GM12878 (cell line): ENCODE measurements around the gene FOXA1. TPM values are rescaled to one million over a fixed set of nuclear protein-coding genes. Genes with fewer than 3 reads are reported as not detected.

Experiments used
- ATAC-seq: fragments of 200-7000 bp; cut with Tn5 transposase; 3 replicates; pipeline ENCODE4 v1.9.1; 2020; ENCODE audit warnings: mild to moderate bottlenecking, moderate library complexity
- BruUV-seq: library from RNA; stranded (reverse); fragments of 400-500 nt; replicated peaks from 2 replicates; lab custom pipeline; 2021; lab: Mats Ljungman, UMichigan
- CTCF ChIA-PET: fragments of 300-600 bp; sonication (Branson Sonifier 250); formaldehyde crosslinking; extraction: SDS; loops from one replicate; lab custom pipeline; 2021; ENCODE audit warnings: inconsistent platforms; lab: Yijun Ruan, JAX
- POLR2A ChIA-PET: fragments of 350-600 bp; formaldehyde crosslinking; extraction: SDS; loops from one replicate; lab custom pipeline; 2021; ENCODE audit warnings: inconsistent platforms; lab: Charles Lee
- RAD21 ChIA-PET: fragments of 300-600 bp; sonication (Branson Sonifier 250); formaldehyde crosslinking; loops from one replicate; lab custom pipeline; 2023; ENCODE audit warnings: antibody characterized with exemption; ENCODE audit not compliant: unreplicated experiment; lab: Charles Lee
- SMC1A ChIA-PET: fragments of 300-600 bp; sonication (Branson Sonifier 250); formaldehyde crosslinking; loops from one replicate; lab custom pipeline; 2023; ENCODE audit not compliant: unreplicated experiment, uncharacterized antibody; lab: Charles Lee
- DNase-seq: peaks from one replicate; pipeline ENCODE4 v3.0.0-alpha.2; 2011; ENCODE audit warnings: low read depth, low spot score
- FAIRE-seq: peaks from 3 replicates; lab custom pipeline; 2011; peaks lifted over from hg19 to GRCh38; lab: Jason Lieb, UNC
- H2AFZ ChIP-seq: 2 replicates; pipeline ENCODE4 v1.6.0; 2011; ENCODE audit warnings: low read depth, low read length, control low read depth; ENCODE audit not compliant: control insufficient read depth
- H3K27ac ChIP-seq: 2 replicates; pipeline ENCODE4 v1.5.1; 2011; ENCODE audit warnings: control low read depth; ENCODE audit not compliant: control insufficient read depth, insufficient read depth
- H3K27me3 ChIP-seq, 2 experiments: replicated peaks in 1 of 2; 2 replicates each; pipeline versions ENCODE4 v1.6.0 to v1.6.1; 2011; ENCODE audit warnings: low read length in 1 of 2; ENCODE audit not compliant: control insufficient read depth in 2 of 2, insufficient read depth in 2 of 2
- H3K36me3 ChIP-seq, 2 experiments: 2 replicates each; pipeline ENCODE4 v1.5.1; 2011; ENCODE audit warnings: low read length in 1 of 2; ENCODE audit not compliant: control insufficient read depth in 2 of 2, insufficient read depth in 2 of 2
- H3K4me1 ChIP-seq: 2 replicates; pipeline ENCODE4 v1.6.1; 2011; ENCODE audit warnings: mild to moderate bottlenecking, low read length, moderate library complexity, mixed read lengths; ENCODE audit not compliant: control insufficient read depth, insufficient read depth
- H3K4me2 ChIP-seq: 2 replicates; pipeline ENCODE4 v1.6.0; 2011; ENCODE audit warnings: control low read depth; ENCODE audit not compliant: control insufficient read depth, insufficient read depth
- H3K4me3 ChIP-seq: fragments of 200-600 bp; sonication (generic); 2 replicates; pipeline ENCODE4 v1.5.1; 2016
- H3K79me2 ChIP-seq: 2 replicates; pipeline ENCODE4 v1.6.0; 2011; ENCODE audit warnings: low read length; ENCODE audit not compliant: control insufficient read depth, insufficient read depth
- H3K9ac ChIP-seq: 2 replicates; pipeline ENCODE4 v1.8.0; 2011; ENCODE audit warnings: low read length, control low read depth, mixed read lengths; ENCODE audit not compliant: control insufficient read depth, insufficient read depth
- H3K9me3 ChIP-seq: replicated peaks from 3 replicates; pipeline ENCODE4 v1.5.1; 2011; ENCODE audit warnings: mild to moderate bottlenecking, low read length; ENCODE audit not compliant: control insufficient read depth, insufficient read depth
- H4K20me1 ChIP-seq: 2 replicates; pipeline ENCODE4 v1.6.0; 2011; ENCODE audit not compliant: control insufficient read depth, insufficient read depth
- SIX5 ChIP-seq: IDR thresholded peaks from 2 replicates; pipeline ENCODE4 v1.6.1; 2011; ENCODE audit warnings: mild to moderate bottlenecking, low read depth, low read length, moderate library complexity; ENCODE audit not compliant: severe bottlenecking
- ZBTB4 ChIP-seq: fragments of 450-650 bp; formaldehyde crosslinking; IDR thresholded peaks from 2 replicates; pipeline ENCODE4 v1.4.0; 2022; ENCODE audit warnings: mild to moderate bottlenecking, moderate library complexity
- ZNF207 ChIP-seq: fragments of 450-650 bp; IDR thresholded peaks from 2 replicates; pipeline ENCODE4 v1.6.1; 2014; ENCODE audit warnings: antibody characterized with exemption, mild to moderate bottlenecking, borderline replicate concordance
- WGBS: methylation state at CpG from one replicate; pipeline ENCODE4 v1.1.6; 2016; ENCODE audit warnings: low lambda C conversion rate; ENCODE audit not compliant: insufficient replicate concordance, insufficient coverage; ENCODE audit errors: missing lambda C conversion rate; 5-methylcytosine and 5-hydroxymethylcytosine counted together
- in situ Hi-C: fragments of 300-500 bp; cut with MboI; formaldehyde crosslinking; loops from 9 replicates; pipeline ENCODE4 v1.14.3; 2018; ENCODE audit warnings: mixed read lengths
- intact Hi-C: fragments of 100-400 bp; cut with micrococcal nuclease; formaldehyde crosslinking; loops from one replicate; pipeline ENCODE4 v1.14.2; 2022; ENCODE audit not compliant: unreplicated experiment
- polyA plus RNA-seq, 11 experiments: library from polyadenylated mRNA; depleted of rRNA in 4 of 11; unstranded in 6 of 11; stranded (reverse) in 5 of 11; fragments of >200 nt; fragmentation: Nextera tagmentation in 4 of 11; fragmentation: Illumina TruSeq in 1 of 11; extraction: Ambion mirVana in 4 of 11; extraction: Trizol in 1 of 11; gene quantifications; 1 replicate in 1 of 11; 2 replicates in 10 of 11; pipeline versions ENCODE4 v1.2.1 to v1.2.3, GENCODE V29; 2011 to 2016; ENCODE audit warnings: inconsistent platforms in 2 of 11, missing spikeins in 2 of 11, low read depth in 1 of 11
- total RNA-seq, 4 experiments: library from RNA; depleted of rRNA in 3 of 4; stranded (reverse); fragments of >200 nt in 3 of 4; fragmentation: Illumina TruSeq in 1 of 4; extraction: Trizol in 1 of 4; gene quantifications; 2 replicates each; pipeline versions ENCODE4 v1.2.1 to v1.2.3, GENCODE V29; 2013 to 2021
- TF ChIP-seq, protein P1 (sequence below): IDR thresholded peaks from 2 replicates; pipeline ENCODE4 v1.6.1; 2012; ENCODE audit warnings: low read length, inconsistent platforms

The FOXA1 gene
- total and polyA plus RNA-seq, 10 of the 15 experiments (the other 5 are each of a cell fraction or from before 2014, with no cell fraction given) = 0.03 to 0.18 (median 0.06) TPM; not detected in 7

DNA sequence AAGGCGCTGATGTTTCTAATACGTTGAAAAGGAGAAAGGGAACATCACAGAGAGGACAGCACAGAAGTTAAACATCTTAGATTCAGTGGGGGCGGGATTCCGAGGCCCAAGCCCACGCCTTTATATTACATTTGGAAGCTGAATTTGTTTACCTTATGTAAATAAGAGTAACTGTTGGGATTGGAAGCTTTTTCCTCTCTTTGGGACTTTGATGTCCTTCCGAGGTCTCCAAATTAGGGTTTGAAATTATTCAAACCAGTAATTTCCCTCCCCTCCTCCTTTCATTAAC lies 6.4 kb downstream of the FOXA1 start:
- ChIA-PET SMC1A (no interaction called here), RAD21 (no interaction called here), POLR2A (no interaction called here), CTCF (no interaction called here)
- in situ Hi-C loops = no loop called here
- Histone ChIP-seq H3K4me1 (no peaks in the 10 kb centered on the region), H3K9me3 (no peaks in the 10 kb centered on the region; the same call in 2 of the 3 replicates), H3K9ac (no peak overlapping the region), H3K4me2 (no peak overlapping the region), H3K79me2 (no peaks in the 10 kb centered on the region), H3K27me3 (no peaks in the 10 kb centered on the region; a peak in 1 of 4 replicates), H3K4me3 (no peak overlapping the region), H2AFZ (no peak overlapping the region), H3K27ac (no peak overlapping the region), H4K20me1 (no peaks in the 10 kb centered on the region), H3K36me3 (no peaks in the 10 kb centered on the region)
- no peak for FAIRE-seq
- DNase-seq = no peak
- BruUV-seq = no TSS peak
- ATAC-seq = no peak
- 6% methylated on average over 6 of the region's 6 CpGs for WGBS
- no peak for TF ChIP-seq ZBTB4 (CRISPR knock-in tag)
- no peak for TF ChIP-seq SIX5
- TF ChIP-seq, protein P1, sequence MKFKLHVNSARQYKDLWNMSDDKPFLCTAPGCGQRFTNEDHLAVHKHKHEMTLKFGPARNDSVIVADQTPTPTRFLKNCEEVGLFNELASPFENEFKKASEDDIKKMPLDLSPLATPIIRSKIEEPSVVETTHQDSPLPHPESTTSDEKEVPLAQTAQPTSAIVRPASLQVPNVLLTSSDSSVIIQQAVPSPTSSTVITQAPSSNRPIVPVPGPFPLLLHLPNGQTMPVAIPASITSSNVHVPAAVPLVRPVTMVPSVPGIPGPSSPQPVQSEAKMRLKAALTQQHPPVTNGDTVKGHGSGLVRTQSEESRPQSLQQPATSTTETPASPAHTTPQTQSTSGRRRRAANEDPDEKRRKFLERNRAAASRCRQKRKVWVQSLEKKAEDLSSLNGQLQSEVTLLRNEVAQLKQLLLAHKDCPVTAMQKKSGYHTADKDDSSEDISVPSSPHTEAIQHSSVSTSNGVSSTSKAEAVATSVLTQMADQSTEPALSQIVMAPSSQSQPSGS = no peak
- TF ChIP-seq ZNF207 = no peak
- intact Hi-C loops = no loop called here
